WTC11 (cell line): ENCODE data around the gene TLE4. TPM values are rescaled to one million over a fixed set of nuclear protein-coding genes. Genes with fewer than 3 reads are reported as not detected.

ENCODE experiments used
- ATAC-seq: fragments of 200-7000 bp; cut with Tn5 transposase; 2 replicates; pipeline ENCODE4 v1.10.0; 2021; ENCODE audit warnings: mild to moderate bottlenecking, moderate library complexity
- CTCF ChIA-PET: fragments of 300-600 bp; sonication (Branson Sonifier 250); formaldehyde crosslinking; loops from one replicate; lab custom pipeline; 2021; ENCODE audit warnings: antibody characterized with exemption; lab: Charles Lee
- POLR2A ChIA-PET: fragments of 350-600 bp; sonication (Branson Sonifier 250); formaldehyde crosslinking; loops from one replicate; lab custom pipeline; 2021; ENCODE audit warnings: antibody characterized with exemption; lab: Charles Lee
- DNase-seq: peaks from one replicate; pipeline ENCODE4 v3.0.0; 2021; ENCODE audit warnings: low spot score
- H3K27ac Mint-ChIP-seq: 2 replicates; pipeline ENCODE4 v1.8.0; 2021; ENCODE audit warnings: mixed read lengths
- H3K27me3 Mint-ChIP-seq: 2 replicates; pipeline ENCODE4 v1.8.0; 2021; ENCODE audit warnings: low read depth, mild to moderate bottlenecking, moderate library complexity, mixed read lengths
- H3K36me3 Mint-ChIP-seq: 2 replicates; pipeline ENCODE4 v1.8.0; 2021; ENCODE audit warnings: mixed read lengths
- H3K4me1 Mint-ChIP-seq: 2 replicates; pipeline ENCODE4 v1.8.0; 2022; ENCODE audit warnings: mixed read lengths
- H3K4me3 Mint-ChIP-seq: 2 replicates; pipeline ENCODE4 v1.8.0; 2021; ENCODE audit warnings: mild to moderate bottlenecking, moderate library complexity, mixed read lengths
- H3K9me3 Mint-ChIP-seq: 2 replicates; pipeline ENCODE4 v1.8.0; 2021; ENCODE audit warnings: mixed read lengths
- AR ChIP-seq: fragments of 250-450 bp; sonication (Bioruptor Pico); IDR thresholded peaks from 2 replicates; pipeline ENCODE4 v1.9.0; 2021; ENCODE audit warnings: mild to moderate bottlenecking
- ARID4B ChIP-seq: sonication (generic); formaldehyde crosslinking; IDR thresholded peaks from 2 replicates; pipeline ENCODE4 v1.8.0; 2023; ENCODE audit warnings: missing genetic modification reagents, mild to moderate bottlenecking, borderline replicate concordance
- ATF6 ChIP-seq: sonication (generic); formaldehyde crosslinking; IDR thresholded peaks from 2 replicates; pipeline ENCODE4 v1.8.1; 2023; ENCODE audit warnings: mild to moderate bottlenecking, missing genetic modification reagents
- CBFB ChIP-seq: sonication (generic); formaldehyde crosslinking; IDR thresholded peaks from 2 replicates; pipeline ENCODE4 v1.8.1; 2022; ENCODE audit warnings: mild to moderate bottlenecking, low read depth, missing genetic modification reagents
- ELF4 ChIP-seq: sonication (generic); formaldehyde crosslinking; IDR thresholded peaks from 2 replicates; pipeline ENCODE4 v1.8.1; 2022; ENCODE audit warnings: low read depth, mild to moderate bottlenecking, moderate library complexity, missing genetic modification reagents
- FOXJ3 ChIP-seq: sonication (generic); formaldehyde crosslinking; IDR thresholded peaks from 2 replicates; pipeline ENCODE4 v1.9.0; 2021; ENCODE audit warnings: missing genetic modification reagents, mild to moderate bottlenecking, borderline replicate concordance
- FOXP4 ChIP-seq: sonication (generic); formaldehyde crosslinking; IDR thresholded peaks from 2 replicates; pipeline ENCODE4 v1.8.0; 2022; ENCODE audit warnings: mild to moderate bottlenecking, missing genetic modification reagents
- JAZF1 ChIP-seq: fragments of 250-450 bp; sonication (Bioruptor Pico); IDR thresholded peaks from 2 replicates; pipeline ENCODE4 v1.9.0; 2021; ENCODE audit warnings: moderate library complexity, mild to moderate bottlenecking, inconsistent platforms
- KAT7 ChIP-seq: sonication (generic); formaldehyde crosslinking; IDR thresholded peaks from 2 replicates; pipeline ENCODE4 v1.8.1; 2023; ENCODE audit warnings: missing genetic modification reagents, mild to moderate bottlenecking, borderline replicate concordance
- NR1H2 ChIP-seq: sonication (generic); formaldehyde crosslinking; IDR thresholded peaks from 2 replicates; pipeline ENCODE4 v1.9.0; 2021; ENCODE audit warnings: mild to moderate bottlenecking, moderate library complexity, missing genetic modification reagents
- OVOL2 ChIP-seq: fragments of 250-450 bp; sonication (Bioruptor Pico); IDR thresholded peaks from 2 replicates; pipeline ENCODE4 v1.9.0; 2021; ENCODE audit warnings: mild to moderate bottlenecking, borderline replicate concordance
- PRRX2 ChIP-seq: fragments of 250-450 bp; sonication (Bioruptor Pico); IDR thresholded peaks from 2 replicates; pipeline ENCODE4 v1.8.0; 2021; ENCODE audit warnings: mild to moderate bottlenecking
- RELA ChIP-seq: sonication (generic); formaldehyde crosslinking; IDR thresholded peaks from 2 replicates; pipeline ENCODE4 v1.8.1; 2022; ENCODE audit warnings: missing genetic modification reagents, mild to moderate bottlenecking, borderline replicate concordance
- TCF7 ChIP-seq: sonication (generic); formaldehyde crosslinking; IDR thresholded peaks from 2 replicates; pipeline ENCODE4 v1.8.0; 2022; ENCODE audit warnings: mild to moderate bottlenecking, low read depth, missing genetic modification reagents, moderate library complexity
- TEAD4 ChIP-seq: sonication (generic); formaldehyde crosslinking; IDR thresholded peaks from 2 replicates; pipeline ENCODE4 v1.8.0; 2022; ENCODE audit warnings: mild to moderate bottlenecking, missing genetic modification reagents
- ZBTB21 ChIP-seq: sonication (generic); formaldehyde crosslinking; IDR thresholded peaks from 2 replicates; pipeline ENCODE4 v1.8.1; 2023; ENCODE audit warnings: mild to moderate bottlenecking, missing genetic modification reagents, borderline replicate concordance
- ZMAT4 ChIP-seq: fragments of 250-450 bp; sonication (Bioruptor Pico); IDR thresholded peaks from 2 replicates; pipeline ENCODE4 v1.9.0; 2021; ENCODE audit warnings: mild to moderate bottlenecking
- ZNF121 ChIP-seq: sonication (generic); formaldehyde crosslinking; IDR thresholded peaks from 2 replicates; pipeline ENCODE4 v1.8.0; 2023; ENCODE audit warnings: missing genetic modification reagents
- ZNF281 ChIP-seq: sonication (generic); formaldehyde crosslinking; IDR thresholded peaks from 2 replicates; pipeline ENCODE4 v1.8.0; 2023; ENCODE audit warnings: mild to moderate bottlenecking, missing genetic modification reagents
- total RNA-seq: library from RNA; stranded (reverse); gene quantifications from 3 replicates; pipeline ENCODE4 v1.2.3, GENCODE V29; 2021

The TLE4 gene
- total RNA-seq, 1 experiment from 2014 or later: 48.1 TPM

- no peak for ATAC-seq
- TF ChIP-seq ZNF121 (CRISPR knock-in tag) (no peak), TCF7 (CRISPR knock-in tag) (no peak), ZNF281 (CRISPR knock-in tag) (no peak), CBFB (CRISPR knock-in tag) (no peak), PRRX2 (CRISPR knock-in tag) (no peak), FOXP4 (no peak), ELF4 (CRISPR knock-in tag) (no peak), ZBTB21 (CRISPR knock-in tag) (no peak), NR1H2 (CRISPR knock-in tag) (no peak), RELA (CRISPR knock-in tag) (no peak), KAT7 (CRISPR knock-in tag) (no peak), ARID4B (CRISPR knock-in tag) (no peak), OVOL2 (CRISPR knock-in tag) (no peak), ZMAT4 (CRISPR knock-in tag) (no peak), FOXJ3 (CRISPR knock-in tag) (no peak)
- CTCF ChIA-PET: interaction anchor here (1.6 kb wide), 1 partner anchor 14 kb away, joined by 3 read pairs; no protein-coding TSS in a partner anchor
- Mint-ChIP-seq H3K4me1 (no peaks in the 10 kb centered on the region), H3K9me3 (peaks cover 20% of the 10 kb centered on the region), H3K27me3 (no peaks in the 10 kb centered on the region), H3K36me3 (peaks cover 8% of the 10 kb centered on the region), H3K27ac (no peak overlapping the region), H3K4me3 (no peak overlapping the region)
- DNase-seq: no peak
- POLR2A ChIA-PET: no interaction called here
These were observed 185.3 kb downstream of the TLE4 start for GRCh38 chr9:79757074-79757473.

- DNase-seq: no peak
- ChIA-PET POLR2A (no interaction called here), CTCF (interaction anchor here (0.6 to 1.6 kb wide), 4 partner anchors 15 to 214 kb away, joined by 3 read pairs; no protein-coding TSS in a partner anchor)
- Mint-ChIP-seq H3K9me3 (peaks cover 13% of the 10 kb centered on the region), H3K27me3 (no peaks in the 10 kb centered on the region), H3K27ac (no peak overlapping the region), H3K4me3 (no peak overlapping the region), H3K4me1 (no peaks in the 10 kb centered on the region), H3K36me3 (peaks cover 3% of the 10 kb centered on the region)
- no peak for ATAC-seq
- TF ChIP-seq ATF6 (CRISPR knock-in tag) (no peak), AR (CRISPR knock-in tag) (no peak), JAZF1 (CRISPR knock-in tag) (no peak), TEAD4 (CRISPR knock-in tag) (no peak)
These were observed 186.3 kb downstream of the TLE4 start for GRCh38 chr9:79757881-79758669.
